Lower leg skin (tissue), 3 donors: ENCODE results near the gene FUS.

Experiments
- CTCF ChIP-seq, 3 donors: fragments of 450-650 bp; IDR thresholded peaks; one replicate each; pipeline ENCODE4 v1.5.1; 2016; ENCODE audit warnings: antibody characterized with exemption in 3 of 3, mild to moderate bottlenecking in 3 of 3, moderate library complexity in 2 of 3
- POLR2A ChIP-seq, 2 donors: fragments of 450-650 bp; IDR thresholded peaks; one replicate each; pipeline ENCODE4 v1.6.1; 2016 to 2017; ENCODE audit warnings: antibody characterized with exemption in 2 of 2, mild to moderate bottlenecking in 1 of 2, moderate library complexity in 1 of 2

GRCh38 chr16:31238041-31238440 lies 58.1 kb downstream of the FUS start:
- no peak for TF ChIP-seq CTCF (IDR thresholded peaks at IDR 0.05)
- TF ChIP-seq POLR2A (IDR thresholded peaks at IDR 0.05): no peak
